Measurements from ENCODE around the gene C1QTNF9.

DNA sequence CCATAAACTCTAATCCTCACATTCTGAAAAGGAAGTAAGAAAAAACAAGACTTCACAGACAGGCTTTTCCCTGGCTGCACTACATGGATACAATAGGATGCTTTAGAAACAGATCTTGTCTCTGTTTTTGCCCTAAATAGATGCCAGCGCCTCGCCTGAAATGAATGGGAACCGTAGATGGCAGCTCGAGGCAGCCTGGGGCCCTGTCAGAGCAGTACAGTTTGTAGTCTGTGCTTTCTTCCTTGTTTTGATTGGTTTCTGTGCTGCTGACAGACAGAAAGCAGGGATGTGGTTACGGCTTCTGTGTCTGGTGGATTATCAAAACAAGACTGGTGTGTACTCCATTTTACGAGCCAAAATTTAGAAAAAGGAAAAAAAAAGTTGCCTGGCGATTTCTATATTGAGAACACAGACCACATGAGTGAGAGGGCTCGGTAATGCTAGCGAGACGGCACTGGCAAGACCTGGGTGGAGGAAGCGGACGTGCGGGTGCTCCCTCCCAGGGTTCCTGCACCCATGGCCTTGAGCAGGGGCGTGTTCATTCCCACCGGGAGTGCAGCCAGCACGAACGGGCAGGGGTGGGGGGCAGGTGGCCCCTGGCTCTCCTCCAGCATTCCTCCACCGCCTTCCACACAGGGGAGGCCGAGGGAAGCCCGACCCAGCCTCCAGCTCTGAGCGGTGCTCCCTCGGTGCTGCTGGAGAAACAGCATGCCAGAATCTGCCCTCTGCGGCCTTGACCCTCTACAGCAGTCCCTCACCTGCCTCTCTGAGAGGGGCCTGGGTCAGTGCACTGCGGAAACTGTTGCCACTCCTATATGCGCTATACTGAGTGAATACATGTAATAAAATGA, 37.6 kb upstream of the C1QTNF9 start:
- TF ChIP-seq, protein P1, sequence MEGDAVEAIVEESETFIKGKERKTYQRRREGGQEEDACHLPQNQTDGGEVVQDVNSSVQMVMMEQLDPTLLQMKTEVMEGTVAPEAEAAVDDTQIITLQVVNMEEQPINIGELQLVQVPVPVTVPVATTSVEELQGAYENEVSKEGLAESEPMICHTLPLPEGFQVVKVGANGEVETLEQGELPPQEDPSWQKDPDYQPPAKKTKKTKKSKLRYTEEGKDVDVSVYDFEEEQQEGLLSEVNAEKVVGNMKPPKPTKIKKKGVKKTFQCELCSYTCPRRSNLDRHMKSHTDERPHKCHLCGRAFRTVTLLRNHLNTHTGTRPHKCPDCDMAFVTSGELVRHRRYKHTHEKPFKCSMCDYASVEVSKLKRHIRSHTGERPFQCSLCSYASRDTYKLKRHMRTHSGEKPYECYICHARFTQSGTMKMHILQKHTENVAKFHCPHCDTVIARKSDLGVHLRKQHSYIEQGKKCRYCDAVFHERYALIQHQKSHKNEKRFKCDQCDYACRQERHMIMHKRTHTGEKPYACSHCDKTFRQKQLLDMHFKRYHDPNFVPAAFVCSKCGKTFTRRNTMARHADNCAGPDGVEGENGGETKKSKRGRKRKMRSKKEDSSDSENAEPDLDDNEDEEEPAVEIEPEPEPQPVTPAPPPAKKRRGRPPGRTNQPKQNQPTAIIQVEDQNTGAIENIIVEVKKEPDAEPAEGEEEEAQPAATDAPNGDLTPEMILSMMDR (IDR thresholded peaks at IDR 0.05), result no peak
- peak in 1 of 3 donors; percentile 9 for TF ChIP-seq POLR2AphosphoS5 (IDR thresholded peaks at IDR 0.05)
- no peak for TF ChIP-seq EP300 (IDR thresholded peaks at IDR 0.05)
